ENCODE data around the gene IGF1. TPM values are rescaled to one million over a fixed set of nuclear protein-coding genes. Genes with fewer than 3 reads are reported as not detected.

IGF1 gene
- total RNA-seq, 1 donor from 2014 or later, result 1.4 TPM

DNA sequence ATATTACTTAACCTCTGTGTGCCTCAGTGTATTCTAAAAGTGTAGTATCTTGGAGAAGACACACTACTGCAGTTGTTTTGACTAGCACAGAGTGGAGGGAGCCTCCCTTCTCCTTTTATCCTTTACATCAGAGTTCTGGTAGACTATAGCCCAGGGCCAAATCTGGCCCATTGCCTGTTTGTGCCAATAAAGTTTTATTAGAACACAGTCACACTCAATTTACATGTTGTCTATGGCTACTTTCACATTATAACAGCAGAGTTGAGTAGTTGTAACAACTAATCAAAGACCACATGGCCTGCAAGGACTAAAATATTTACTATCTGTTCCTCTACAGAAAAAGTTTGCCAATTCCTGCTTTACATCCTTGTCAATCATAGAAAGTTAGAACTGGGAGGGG is 27.7 kb upstream of the IGF1 start:
- Mint-ChIP-seq H3K36me3 (ENCODE audit: low read depth) (no peaks in the 10 kb centered on the region), H3K27me3 (ENCODE audit: low read depth) (peaks cover 12% of the 10 kb centered on the region), H3K4me1 (ENCODE audit: low read depth) (no peaks in the 10 kb centered on the region), H3K27ac (ENCODE audit: unreplicated experiment) (no peak overlapping the region), H3K9me3 (ENCODE audit: low read depth) (peaks cover 15% of the 10 kb centered on the region), H3K4me3 (ENCODE audit: unreplicated experiment) (no peak overlapping the region)
- no peak for DNase-seq (ENCODE audit: low spot score)
- TF ChIP-seq, protein P1, sequence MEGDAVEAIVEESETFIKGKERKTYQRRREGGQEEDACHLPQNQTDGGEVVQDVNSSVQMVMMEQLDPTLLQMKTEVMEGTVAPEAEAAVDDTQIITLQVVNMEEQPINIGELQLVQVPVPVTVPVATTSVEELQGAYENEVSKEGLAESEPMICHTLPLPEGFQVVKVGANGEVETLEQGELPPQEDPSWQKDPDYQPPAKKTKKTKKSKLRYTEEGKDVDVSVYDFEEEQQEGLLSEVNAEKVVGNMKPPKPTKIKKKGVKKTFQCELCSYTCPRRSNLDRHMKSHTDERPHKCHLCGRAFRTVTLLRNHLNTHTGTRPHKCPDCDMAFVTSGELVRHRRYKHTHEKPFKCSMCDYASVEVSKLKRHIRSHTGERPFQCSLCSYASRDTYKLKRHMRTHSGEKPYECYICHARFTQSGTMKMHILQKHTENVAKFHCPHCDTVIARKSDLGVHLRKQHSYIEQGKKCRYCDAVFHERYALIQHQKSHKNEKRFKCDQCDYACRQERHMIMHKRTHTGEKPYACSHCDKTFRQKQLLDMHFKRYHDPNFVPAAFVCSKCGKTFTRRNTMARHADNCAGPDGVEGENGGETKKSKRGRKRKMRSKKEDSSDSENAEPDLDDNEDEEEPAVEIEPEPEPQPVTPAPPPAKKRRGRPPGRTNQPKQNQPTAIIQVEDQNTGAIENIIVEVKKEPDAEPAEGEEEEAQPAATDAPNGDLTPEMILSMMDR (IDR thresholded peaks at IDR 0.05), result no peak

DNA sequence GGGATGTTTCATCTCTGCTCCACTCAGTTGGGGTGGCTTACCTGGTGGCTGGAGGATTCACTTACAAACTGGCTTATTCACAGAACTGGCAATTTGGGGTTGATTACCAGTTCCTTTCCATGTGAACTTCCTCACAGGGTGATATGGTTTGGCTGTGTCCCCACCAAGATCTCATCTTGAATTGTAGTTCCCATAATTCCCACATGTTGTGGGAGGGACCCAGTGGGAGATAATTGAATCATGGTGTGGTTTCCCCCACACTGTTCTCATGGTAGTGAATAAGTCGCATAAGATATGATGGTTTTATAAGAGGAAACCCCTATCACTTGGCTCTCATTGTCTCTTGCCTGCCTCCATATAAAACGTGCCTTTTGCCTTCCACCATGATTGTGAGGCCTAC is 26.9 kb upstream of the IGF1 start:
- H3K27me3 Mint-ChIP-seq (ENCODE audit: low read depth), result peaks cover 10% of the 10 kb centered on the region
- H3K9me3 Mint-ChIP-seq (ENCODE audit: low read depth), result peaks cover 15% of the 10 kb centered on the region
- no peak for DNase-seq (ENCODE audit: low spot score)
- H3K4me1 Mint-ChIP-seq (ENCODE audit: low read depth), result no peaks in the 10 kb centered on the region
- no peak overlapping the region for H3K4me3 Mint-ChIP-seq (ENCODE audit: unreplicated experiment)
- TF ChIP-seq, protein P1 (IDR thresholded peaks at IDR 0.05), result no peak
- no peaks in the 10 kb centered on the region for H3K36me3 Mint-ChIP-seq (ENCODE audit: low read depth)
- H3K27ac Mint-ChIP-seq (ENCODE audit: unreplicated experiment), result no peak overlapping the region

DNA sequence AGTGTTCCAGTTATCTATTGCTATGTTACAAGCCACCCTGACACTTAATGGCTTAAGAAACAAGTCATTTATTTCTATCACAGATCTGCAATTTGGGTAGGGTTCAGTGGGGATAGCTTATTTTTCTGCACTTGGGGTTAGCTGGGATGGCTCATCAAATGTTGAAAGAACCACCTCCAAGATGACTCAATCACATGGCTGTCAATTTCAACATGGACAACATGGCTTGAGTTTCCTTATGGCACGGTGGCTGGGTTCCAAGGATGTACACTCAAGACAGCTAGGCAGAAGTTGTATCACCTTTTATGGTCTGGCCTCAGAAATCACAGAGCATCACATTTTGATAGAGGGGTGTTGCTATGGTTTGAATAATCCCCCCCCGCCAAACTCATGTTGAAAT is 24.5 kb upstream of the IGF1 start:
- peaks cover 17% of the 10 kb centered on the region for H3K27me3 Mint-ChIP-seq (ENCODE audit: low read depth)
- H3K4me3 Mint-ChIP-seq (ENCODE audit: unreplicated experiment), result no peak overlapping the region
- H3K9me3 Mint-ChIP-seq (ENCODE audit: low read depth), result peaks cover 15% of the 10 kb centered on the region
- H3K27ac Mint-ChIP-seq (ENCODE audit: unreplicated experiment), result no peak overlapping the region
- H3K36me3 Mint-ChIP-seq (ENCODE audit: low read depth), result no peaks in the 10 kb centered on the region
- no peak for DNase-seq (ENCODE audit: low spot score)
- TF ChIP-seq, protein P1 (IDR thresholded peaks at IDR 0.05), result no peak
- no peaks in the 10 kb centered on the region for H3K4me1 Mint-ChIP-seq (ENCODE audit: low read depth)

DNA sequence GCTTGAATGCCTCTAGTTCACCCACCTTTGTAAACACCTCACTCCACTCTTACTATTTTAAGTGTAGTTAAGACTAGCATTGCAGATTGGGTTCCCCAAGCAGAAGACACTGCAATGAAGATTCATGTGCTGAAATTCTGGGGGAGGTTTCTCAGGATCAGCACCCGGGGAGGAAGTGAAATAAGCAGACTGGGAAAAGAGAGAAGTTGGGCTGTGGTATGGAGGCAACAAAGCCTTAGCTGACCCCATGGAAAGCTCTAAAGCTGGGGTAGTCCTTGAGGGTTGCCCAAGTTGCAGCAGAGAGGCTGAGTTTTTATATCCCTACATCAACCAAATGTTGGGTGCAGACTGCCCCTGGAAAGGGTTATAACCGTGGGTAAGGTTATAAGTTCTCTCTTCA is 23.9 kb upstream of the IGF1 start:
- DNase-seq (ENCODE audit: low spot score), result no peak
- H3K4me1 Mint-ChIP-seq (ENCODE audit: low read depth), result no peaks in the 10 kb centered on the region
- H3K36me3 Mint-ChIP-seq (ENCODE audit: low read depth), result no peaks in the 10 kb centered on the region
- TF ChIP-seq, protein P1 (IDR thresholded peaks at IDR 0.05), result no peak
- no peak overlapping the region for H3K4me3 Mint-ChIP-seq (ENCODE audit: unreplicated experiment)
- H3K27me3 Mint-ChIP-seq (ENCODE audit: low read depth), result peaks cover 17% of the 10 kb centered on the region
- peaks cover 15% of the 10 kb centered on the region for H3K9me3 Mint-ChIP-seq (ENCODE audit: low read depth)
- H3K27ac Mint-ChIP-seq (ENCODE audit: unreplicated experiment), result no peak overlapping the region

DNA sequence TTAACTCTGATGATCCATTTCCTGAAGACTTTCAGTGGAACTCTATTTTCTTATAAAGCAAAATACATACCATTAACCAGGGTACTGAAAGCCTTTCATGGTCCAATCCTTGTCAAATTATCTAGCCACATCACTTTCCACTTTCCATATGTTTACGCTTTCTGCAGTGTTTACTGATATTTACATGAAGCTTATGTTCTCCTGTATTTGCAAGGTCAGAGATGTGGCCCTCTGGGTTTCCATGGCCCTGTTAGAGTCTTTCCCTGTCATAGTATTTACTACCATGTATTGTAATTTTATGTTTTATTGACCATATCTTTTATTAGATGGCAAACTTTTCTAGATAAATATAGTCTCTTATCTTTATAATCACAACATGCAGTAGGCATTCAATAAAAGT is 23.5 kb upstream of the IGF1 start:
- Mint-ChIP-seq H3K27me3 (ENCODE audit: low read depth) (peaks cover 17% of the 10 kb centered on the region), H3K27ac (ENCODE audit: unreplicated experiment) (no peak overlapping the region), H3K4me3 (ENCODE audit: unreplicated experiment) (no peak overlapping the region), H3K4me1 (ENCODE audit: low read depth) (no peaks in the 10 kb centered on the region), H3K9me3 (ENCODE audit: low read depth) (peaks cover 15% of the 10 kb centered on the region), H3K36me3 (ENCODE audit: low read depth) (no peaks in the 10 kb centered on the region)
- TF ChIP-seq, protein P1 (IDR thresholded peaks at IDR 0.05), result no peak
- no peak for DNase-seq (ENCODE audit: low spot score)

Measured in chondrocyte (in vitro differentiated cells).